Heart left ventricle (tissue), 13 donors: ENCODE measurements around the gene NACC2.

Experiments
- POLR2A ChIP-seq, 2 donors: fragments of 450-650 bp; IDR thresholded peaks; one replicate each; pipeline ENCODE4 v1.6.1; 2017; ENCODE audit warnings: antibody characterized with exemption in 2 of 2, mild to moderate bottlenecking in 2 of 2, moderate library complexity in 2 of 2
- TF ChIP-seq, protein P1 (sequence below), 12 donors: fragments of 200-600 bp; sonication (generic) in 4 of 12; IDR thresholded peaks; one replicate each; pipeline versions ENCODE4 v1.5.0 to v1.8.0; 2018 to 2022; ENCODE audit warnings: antibody characterized with exemption in 12 of 12, mild to moderate bottlenecking in 5 of 12
- donor health status: ischemic (EF 13 %, LVEDD 7.1; RV severe dilation, severe dysfunction).
- donor health status: DM: no; HTN: yes; CAD: no.
- donor health status: DM: no; HTN: no; CAD: no.
- donor health status: ischemic (EF 25% LVEDD 6.9; RV normal size, moderate dysfunction).
- donor health status: ischemic (EF 25% LVEDD 5.7; RV mildly dilated, moderate dysfunction).
- donor health status: ischemic (EF 35%, LVEDD 5.7; RV mildly dilated, moderate dysfunction).
- donor health status: nonischemic (EF 11% LVEDD 7.7; RV severe dilation, severe dysfunction).
- donor health status: DM: yes; HTN: yes; CAD: no.
- donor health status: PGD.
- donor health status: ischemic (EF 29% LVEDD 5.4; RV normal size, mild dysfunction).
- donor health status: nonischemic (EF 23%, LVEDD 6.1; RV moderate dilation, normal function).

DNA sequence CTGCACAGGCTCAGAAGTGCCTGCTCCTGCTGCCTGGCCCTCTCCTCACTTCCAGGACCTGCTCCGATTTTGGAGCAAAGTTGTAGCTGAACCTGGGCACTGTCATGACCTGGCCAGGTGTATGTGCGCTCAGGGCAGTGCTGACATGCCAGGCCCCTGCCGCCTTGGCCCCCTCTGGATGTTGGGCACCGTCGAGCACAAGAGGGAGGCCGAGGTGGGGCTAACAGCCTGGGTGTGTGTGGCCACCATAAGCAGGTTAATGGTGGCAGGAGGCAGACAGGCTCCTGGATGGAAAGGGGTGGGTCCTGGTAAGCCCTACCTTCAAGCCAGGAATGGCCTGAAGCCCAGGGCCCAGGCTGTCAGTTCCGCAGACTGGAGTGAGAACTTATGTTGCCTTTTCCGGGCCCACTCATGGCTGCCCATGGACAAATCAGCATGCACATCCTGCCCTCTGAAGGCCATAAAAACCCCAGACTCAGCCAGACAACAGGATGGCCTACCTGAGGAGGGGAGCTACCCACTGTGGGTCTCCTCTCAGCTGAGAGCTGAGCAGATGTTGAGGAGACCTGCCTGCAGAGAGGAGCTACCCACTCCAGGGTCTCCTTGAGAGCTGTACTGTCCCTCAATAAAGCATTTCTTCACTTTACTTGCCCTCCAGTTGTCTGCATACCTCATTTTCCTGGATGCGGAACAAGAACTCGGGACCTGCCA lies 66.2 kb downstream of the NACC2 start:
- TF ChIP-seq, protein P1, sequence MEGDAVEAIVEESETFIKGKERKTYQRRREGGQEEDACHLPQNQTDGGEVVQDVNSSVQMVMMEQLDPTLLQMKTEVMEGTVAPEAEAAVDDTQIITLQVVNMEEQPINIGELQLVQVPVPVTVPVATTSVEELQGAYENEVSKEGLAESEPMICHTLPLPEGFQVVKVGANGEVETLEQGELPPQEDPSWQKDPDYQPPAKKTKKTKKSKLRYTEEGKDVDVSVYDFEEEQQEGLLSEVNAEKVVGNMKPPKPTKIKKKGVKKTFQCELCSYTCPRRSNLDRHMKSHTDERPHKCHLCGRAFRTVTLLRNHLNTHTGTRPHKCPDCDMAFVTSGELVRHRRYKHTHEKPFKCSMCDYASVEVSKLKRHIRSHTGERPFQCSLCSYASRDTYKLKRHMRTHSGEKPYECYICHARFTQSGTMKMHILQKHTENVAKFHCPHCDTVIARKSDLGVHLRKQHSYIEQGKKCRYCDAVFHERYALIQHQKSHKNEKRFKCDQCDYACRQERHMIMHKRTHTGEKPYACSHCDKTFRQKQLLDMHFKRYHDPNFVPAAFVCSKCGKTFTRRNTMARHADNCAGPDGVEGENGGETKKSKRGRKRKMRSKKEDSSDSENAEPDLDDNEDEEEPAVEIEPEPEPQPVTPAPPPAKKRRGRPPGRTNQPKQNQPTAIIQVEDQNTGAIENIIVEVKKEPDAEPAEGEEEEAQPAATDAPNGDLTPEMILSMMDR (IDR thresholded peaks at IDR 0.05), result no peak
- no peak for TF ChIP-seq POLR2A (IDR thresholded peaks at IDR 0.05)
